GM12874 (cell line): ENCODE results near the gene TMX2.

Experiments used
- CTCF ChIP-seq: IDR thresholded peaks from 2 replicates; pipeline ENCODE4 v1.5.1; 2011; ENCODE audit warnings: low read depth, mild to moderate bottlenecking, control low read depth, low read length, moderate library complexity; ENCODE audit not compliant: insufficient read depth

The TMX2 gene

DNA sequence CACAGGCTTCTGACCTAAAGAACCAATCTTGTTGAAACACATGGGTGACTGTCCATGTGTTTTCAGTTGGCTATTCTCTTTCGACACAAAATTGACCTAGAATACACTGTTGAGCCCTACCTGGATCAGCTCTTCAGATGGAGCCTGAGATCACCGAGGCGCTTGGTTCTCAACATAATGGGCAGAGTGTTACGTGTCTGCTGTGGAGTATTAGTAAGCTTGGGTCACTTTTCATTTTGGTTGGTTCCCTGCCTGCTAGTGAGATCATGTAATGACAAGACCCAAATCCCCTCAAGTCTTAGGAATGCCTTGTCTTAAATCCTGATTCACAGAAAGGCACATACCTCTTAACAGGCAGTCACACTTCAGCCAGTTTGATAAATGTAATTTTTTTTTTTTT, 9.1 kb upstream of the TMX2 start:
- no peak for TF ChIP-seq CTCF

- no peak for TF ChIP-seq CTCF
These were observed 7.5 kb upstream of the TMX2 start for GRCh38 chr11:57704932-57705331.

DNA sequence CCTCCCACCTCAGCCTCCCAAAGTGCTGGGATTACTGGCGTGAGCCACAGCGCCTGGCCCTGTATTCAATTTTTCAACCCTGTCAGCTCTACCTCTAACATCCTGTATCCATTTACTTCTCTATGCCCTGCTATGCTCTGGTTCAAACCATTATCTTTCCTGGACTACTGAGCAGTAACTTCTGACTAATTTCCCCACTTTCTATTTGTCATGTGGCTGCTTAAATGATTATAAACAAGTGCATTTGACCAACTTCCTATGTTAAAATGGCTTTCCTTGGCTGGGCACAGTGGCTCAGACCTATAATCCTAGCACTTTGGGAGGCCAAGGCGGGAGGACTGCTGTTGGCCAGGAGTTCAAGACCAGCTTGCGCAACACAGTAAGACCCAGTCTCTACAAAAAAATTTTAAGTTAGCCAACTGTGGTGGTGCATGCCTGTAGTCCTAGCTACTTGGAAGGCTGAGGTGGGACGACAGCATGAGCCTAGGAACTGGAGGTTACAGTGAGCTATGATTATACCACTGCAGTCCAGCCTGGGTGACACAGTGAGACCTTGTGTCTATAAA, 2.5 kb upstream of the TMX2 start:
- TF ChIP-seq CTCF: no peak

GRCh38 chr11:57711414-57712255, 758 bp upstream of the TMX2 start, which contains the start of gene MED19:
Gene MED19, minus strand, starts transcription at chr11:57712215. Its CDS starts 36 bp downstream, at chr11:57712179.
- TF ChIP-seq CTCF: no peak

- TF ChIP-seq CTCF: no peak
These were observed 1.4 kb downstream of the TMX2 start for GRCh38 chr11:57713835-57714234.

DNA sequence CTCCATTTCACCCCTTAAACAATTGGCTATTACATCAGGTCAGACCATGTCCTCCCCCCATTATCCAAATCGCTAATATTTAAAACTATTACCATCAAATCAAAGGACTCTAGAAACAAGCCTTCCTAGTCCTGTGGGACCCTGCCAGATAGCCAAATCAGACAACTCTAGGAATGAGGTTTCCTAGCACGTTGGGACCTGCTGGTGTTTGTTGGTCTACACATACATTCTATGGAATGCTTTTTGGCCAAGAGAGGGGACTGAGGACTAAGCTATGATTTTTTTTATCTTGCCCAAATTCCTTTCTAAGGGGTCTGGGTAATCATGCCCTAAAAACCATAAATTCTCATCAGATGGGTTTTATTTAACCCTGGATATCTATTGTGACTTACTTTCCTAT, 14.8 kb downstream of the TMX2 start:
- TF ChIP-seq CTCF: no peak

DNA sequence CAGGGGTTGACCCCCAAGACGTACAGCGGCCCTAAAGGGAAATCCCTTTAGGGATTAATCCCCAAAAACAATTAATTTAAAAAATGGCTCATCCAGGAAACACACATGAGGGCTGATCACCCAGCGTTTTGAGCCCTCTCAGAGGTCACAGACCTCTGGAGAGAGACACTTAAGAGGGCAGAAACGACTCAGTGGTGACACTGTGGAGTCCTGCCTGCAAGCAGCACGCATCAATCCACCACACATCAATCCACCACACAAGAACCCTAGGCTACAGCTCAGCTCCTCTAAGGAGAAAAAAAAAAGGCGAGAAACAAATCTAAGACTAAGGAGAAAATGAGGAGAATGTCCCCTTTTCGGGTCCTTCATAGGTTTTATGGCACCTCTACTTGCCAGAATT, 16.4 kb downstream of the TMX2 start:
- TF ChIP-seq CTCF: no peak
